Dendritic cell treated with granulocyte-macrophage colony-stimulating factor and Interleukin-4, amounts not matched to agents 40 ng/mL and 50 ng/mL, for 4 days (primary cell): Measurements from ENCODE around the gene BRD4.
A peak's percentile ranks its signal among the peaks of the same experiment; 100 is the strongest.

Experiments
- H3K27ac Mint-ChIP-seq: one replicate; pipeline ENCODE4 v1.8.0; 2022; ENCODE audit warnings: mild to moderate bottlenecking, mixed read lengths
- H3K27me3 Mint-ChIP-seq: one replicate; pipeline ENCODE4 v1.8.0; 2022; ENCODE audit warnings: mild to moderate bottlenecking, mixed read lengths
- H3K36me3 Mint-ChIP-seq: one replicate; pipeline ENCODE4 v1.8.0; 2022; ENCODE audit warnings: low read depth, mixed read lengths
- H3K4me1 Mint-ChIP-seq: one replicate; pipeline ENCODE4 v1.8.0; 2022; ENCODE audit warnings: low read depth, mixed read lengths
- H3K4me3 Mint-ChIP-seq: one replicate; pipeline ENCODE4 v1.8.0; 2022; ENCODE audit warnings: mild to moderate bottlenecking, moderate library complexity, mixed read lengths
- H3K9me3 Mint-ChIP-seq: one replicate; pipeline ENCODE4 v1.8.0; 2022; ENCODE audit warnings: mixed read lengths
- intact Hi-C: fragments of 100-400 bp; cut with micrococcal nuclease; formaldehyde crosslinking; loops from one replicate; pipeline ENCODE4 v1.15.0; 2022

The BRD4 gene

GRCh38 chr19:15286688-15287365, 45.5 kb downstream of the BRD4 start:
- Mint-ChIP-seq H3K9me3 (no peaks in the 10 kb centered on the region), H3K27me3 (no peaks in the 10 kb centered on the region), H3K4me3 (no peak overlapping the region), H3K27ac (no peak overlapping the region), H3K4me1 (peaks cover 84% of the 10 kb centered on the region), H3K36me3 (no peaks in the 10 kb centered on the region)
- intact Hi-C loops = no loop called here

- no peaks in the 10 kb centered on the region for H3K27me3 Mint-ChIP-seq
- H3K4me1 Mint-ChIP-seq = peaks cover 87% of the 10 kb centered on the region
- H3K36me3 Mint-ChIP-seq = no peaks in the 10 kb centered on the region
- no peak overlapping the region for H3K4me3 Mint-ChIP-seq
- H3K27ac Mint-ChIP-seq = no peak overlapping the region
- intact Hi-C loops = no loop called here
- no peaks in the 10 kb centered on the region for H3K9me3 Mint-ChIP-seq
These were observed 46.3 kb downstream of the BRD4 start for GRCh38 chr19:15285896-15286591.

- peak overlapping the region; percentile 38 for H3K27ac Mint-ChIP-seq
- peaks cover 90% of the 10 kb centered on the region for H3K4me1 Mint-ChIP-seq
- H3K36me3 Mint-ChIP-seq = no peaks in the 10 kb centered on the region
- no peaks in the 10 kb centered on the region for H3K9me3 Mint-ChIP-seq
- H3K27me3 Mint-ChIP-seq = no peaks in the 10 kb centered on the region
- intact Hi-C loops = no loop called here
- no peak overlapping the region for H3K4me3 Mint-ChIP-seq
These were observed 47.4 kb downstream of the BRD4 start for GRCh38 chr19:15284896-15285295.

- intact Hi-C loops = no loop called here
- Mint-ChIP-seq H3K36me3 (no peaks in the 10 kb centered on the region), H3K27ac (no peak overlapping the region), H3K27me3 (no peaks in the 10 kb centered on the region), H3K9me3 (no peaks in the 10 kb centered on the region), H3K4me3 (no peak overlapping the region), H3K4me1 (peaks cover 90% of the 10 kb centered on the region)
These were observed 48.2 kb downstream of the BRD4 start for GRCh38 chr19:15284091-15284490.

- Mint-ChIP-seq H3K27ac (no peak overlapping the region), H3K36me3 (no peaks in the 10 kb centered on the region), H3K9me3 (no peaks in the 10 kb centered on the region), H3K4me1 (peaks cover 90% of the 10 kb centered on the region), H3K4me3 (no peak overlapping the region), H3K27me3 (no peaks in the 10 kb centered on the region)
- intact Hi-C loops = no loop called here
These were observed 49.0 kb downstream of the BRD4 start for GRCh38 chr19:15283141-15283883.

GRCh38 chr19:15282311-15282705, 50.0 kb downstream of the BRD4 start:
- H3K36me3 Mint-ChIP-seq = no peaks in the 10 kb centered on the region
- no peaks in the 10 kb centered on the region for H3K9me3 Mint-ChIP-seq
- no peaks in the 10 kb centered on the region for H3K27me3 Mint-ChIP-seq
- H3K27ac Mint-ChIP-seq = no peak overlapping the region
- H3K4me1 Mint-ChIP-seq = peaks cover 89% of the 10 kb centered on the region
- intact Hi-C loops = no loop called here
- H3K4me3 Mint-ChIP-seq = no peak overlapping the region

GRCh38 chr19:15280915-15281683, 51.2 kb downstream of the BRD4 start:
- Mint-ChIP-seq H3K4me1 (peaks cover 92% of the 10 kb centered on the region), H3K36me3 (peaks cover 6% of the 10 kb centered on the region), H3K27me3 (no peaks in the 10 kb centered on the region), H3K9me3 (no peaks in the 10 kb centered on the region), H3K4me3 (no peak overlapping the region), H3K27ac (peak overlapping the region; percentile 78)
- intact Hi-C loops = no loop called here

GRCh38 chr19:15280048-15280725, 52.2 kb downstream of the BRD4 start:
- intact Hi-C loops = no loop called here
- Mint-ChIP-seq H3K27ac (peak overlapping the region; percentile 50), H3K9me3 (no peaks in the 10 kb centered on the region), H3K27me3 (no peaks in the 10 kb centered on the region), H3K36me3 (peaks cover 6% of the 10 kb centered on the region), H3K4me1 (peaks cover 89% of the 10 kb centered on the region), H3K4me3 (no peak overlapping the region)

GRCh38 chr19:15279326-15279904, 52.9 kb downstream of the BRD4 start:
- Mint-ChIP-seq H3K4me3 (no peak overlapping the region), H3K27me3 (no peaks in the 10 kb centered on the region), H3K36me3 (peaks cover 6% of the 10 kb centered on the region), H3K27ac (peak overlapping the region; percentile 50), H3K4me1 (peaks cover 81% of the 10 kb centered on the region), H3K9me3 (no peaks in the 10 kb centered on the region)
- intact Hi-C loops = loop anchor here (10.0 kb wide), 1 partner anchor 45 kb away; no protein-coding TSS in a partner anchor

- H3K4me1 Mint-ChIP-seq = peaks cover 72% of the 10 kb centered on the region
These were observed 55.6 kb downstream of the BRD4 start for GRCh38 chr19:15276620-15277215.

GRCh38 chr19:15274477-15274876, 57.9 kb downstream of the BRD4 start:
- Mint-ChIP-seq H3K4me3 (no peak overlapping the region), H3K27me3 (no peaks in the 10 kb centered on the region), H3K4me1 (peaks cover 60% of the 10 kb centered on the region), H3K9me3 (no peaks in the 10 kb centered on the region), H3K36me3 (peaks cover 46% of the 10 kb centered on the region), H3K27ac (no peak overlapping the region)
- intact Hi-C loops = loop anchor here (10.0 kb wide), 1 partner anchor 50 kb away; no protein-coding TSS in a partner anchor

More at GRCh38 chr19:15276620-15277215, 55.6 kb downstream of the BRD4 start:
- Mint-ChIP-seq H3K27me3 (no peaks in the 10 kb centered on the region), H3K36me3 (peaks cover 24% of the 10 kb centered on the region), H3K4me3 (no peak overlapping the region), H3K9me3 (no peaks in the 10 kb centered on the region), H3K27ac (no peak overlapping the region)
- intact Hi-C loops = loop anchor here (10.0 kb wide), 1 partner anchor 48 kb away; no protein-coding TSS in a partner anchor

- Mint-ChIP-seq H3K9me3 (no peaks in the 10 kb centered on the region), H3K36me3 (peaks cover 86% of the 10 kb centered on the region), H3K27me3 (no peaks in the 10 kb centered on the region), H3K27ac (no peak overlapping the region), H3K4me1 (peaks cover 26% of the 10 kb centered on the region), H3K4me3 (no peak overlapping the region)
- intact Hi-C loops = loop anchor here (10.0 kb wide), 1 partner anchor 55 kb away; no protein-coding TSS in a partner anchor
These were observed 62.5 kb downstream of the BRD4 start for GRCh38 chr19:15269806-15270205.

- Mint-ChIP-seq H3K4me3 (no peak overlapping the region), H3K27ac (no peak overlapping the region), H3K27me3 (no peaks in the 10 kb centered on the region), H3K9me3 (no peaks in the 10 kb centered on the region), H3K36me3 (peaks cover 95% of the 10 kb centered on the region), H3K4me1 (peaks cover 22% of the 10 kb centered on the region)
- intact Hi-C loops = no loop called here
These were observed 63.4 kb downstream of the BRD4 start for GRCh38 chr19:15268928-15269253.
